K562 (cell line): ENCODE measurements around the gene SERTAD4. TPM values are rescaled to one million over a fixed set of nuclear protein-coding genes. Genes with fewer than 3 reads are reported as not detected.

ENCODE experiments used
- CHD1 ChIP-seq: fragments of 200-600 bp; sonication (generic); IDR thresholded peaks from one replicate; pipeline ENCODE4 v1.6.1; 2012; ENCODE audit warnings: mild to moderate bottlenecking, moderate library complexity, low read length, inconsistent platforms
- DEAF1 ChIP-seq: fragments of 450-650 bp; formaldehyde crosslinking; IDR thresholded peaks from 2 replicates; pipeline ENCODE4 v1.4.0; 2020; ENCODE audit warnings: mild to moderate bottlenecking, moderate library complexity
- HNRNPH1 ChIP-seq: fragments of 200-400 bp; formaldehyde crosslinking; optimal IDR thresholded peaks from 2 replicates; pipeline ENCODE3; 2017; ENCODE audit warnings: low read depth, mild to moderate bottlenecking, low read length, moderate library complexity
- JUNB ChIP-seq: fragments of 450-650 bp; formaldehyde crosslinking; conservative IDR thresholded peaks from 2 replicates; pipeline ENCODE4 v1.4.0; 2020; ENCODE audit warnings: mild to moderate bottlenecking
- PRDM10 ChIP-seq: fragments of 450-650 bp; IDR thresholded peaks from 2 replicates; pipeline ENCODE4 v1.6.1; 2018; ENCODE audit not compliant: partially characterized antibody
- SREBF1 ChIP-seq: fragments of 150-350 bp; IDR thresholded peaks from 2 replicates; pipeline ENCODE4 v1.6.1; 2014; ENCODE audit warnings: antibody characterized with exemption, low read depth, low read length, borderline replicate concordance
- ZNF174 ChIP-seq: fragments of 250-450 bp; sonication (Bioruptor Pico); IDR thresholded peaks from 2 replicates; pipeline ENCODE4 v1.4.0; 2020; ENCODE audit warnings: mild to moderate bottlenecking
- ZNF311 ChIP-seq: fragments of 250-450 bp; sonication (Bioruptor Pico); IDR thresholded peaks from 2 replicates; pipeline ENCODE4 v1.4.0; 2020; ENCODE audit warnings: mild to moderate bottlenecking, moderate library complexity
- ZNF561 ChIP-seq: fragments of 450-650 bp; formaldehyde crosslinking; conservative IDR thresholded peaks from 2 replicates; pipeline ENCODE4 v1.4.0; 2020; ENCODE audit warnings: mild to moderate bottlenecking, moderate library complexity
- polyA plus RNA-seq, 8 experiments: library from polyadenylated mRNA; depleted of rRNA in 4 of 8; stranded (reverse) in 5 of 8; unstranded in 3 of 8; fragments of >200 nt; fragmentation: Nextera tagmentation in 2 of 8; fragmentation: Illumina TruSeq in 1 of 8; extraction: Ambion mirVana in 2 of 8; extraction: Trizol in 1 of 8; gene quantifications; 2 replicates each; pipeline versions ENCODE4 v1.2.1 to v1.2.3, GENCODE V29; 2011 to 2014; ENCODE audit warnings: inconsistent platforms in 1 of 8, missing spikeins in 1 of 8
- total RNA-seq, 7 experiments: library from RNA; depleted of rRNA in 6 of 7; stranded (reverse); fragments of >200 nt in 6 of 7; fragmentation: Illumina TruSeq in 2 of 7; extraction: Trizol in 2 of 7; gene quantifications; 2 replicates each; pipeline versions ENCODE4 v1.2.1 to v1.2.3, GENCODE V29; 2011 to 2021; ENCODE audit warnings: low replicate concordance in 1 of 7

Gene SERTAD4
- total and polyA plus RNA-seq, 9 of the 15 experiments (the other 6 are each of a cell fraction or from before 2014, with no cell fraction given): not detected

- TF ChIP-seq PRDM10 (no peak), SREBF1 (no peak), ZNF561 (CRISPR knock-in tag) (no peak), ZNF311 (CRISPR knock-in tag) (no peak), HNRNPH1 (no peak), ZNF174 (CRISPR knock-in tag) (no peak), DEAF1 (CRISPR knock-in tag) (no peak), JUNB (CRISPR knock-in tag) (no peak), CHD1 (no peak)
Measured at GRCh38 chr1:210222340-210223006, 10.1 kb upstream of the SERTAD4 start (continued).
